Central memory CD4-positive, alpha-beta T cell (primary cell): ENCODE measurements around the gene PTX4.

Experiments used
- DNase-seq: peaks from one replicate; pipeline ENCODE4 v3.0.0; 2022

The PTX4 gene

GRCh38 chr16:1523581-1524245 is 35.0 kb upstream of the PTX4 start:
- DNase-seq, result no peak

- no peak for DNase-seq
Measured at GRCh38 chr16:1520461-1520860, 31.7 kb upstream of the PTX4 start.

- no peak for DNase-seq
Measured at GRCh38 chr16:1519831-1520230, 31.1 kb upstream of the PTX4 start.

- DNase-seq, result no peak
Measured at GRCh38 chr16:1518626-1519135, 29.9 kb upstream of the PTX4 start.

- no peak for DNase-seq
Measured at GRCh38 chr16:1514507-1514906, 25.8 kb upstream of the PTX4 start.

GRCh38 chr16:1512774-1513173 is 24.0 kb upstream of the PTX4 start:
- DNase-seq, result no peak

- no peak for DNase-seq
Measured at GRCh38 chr16:1511662-1512569, 23.2 kb upstream of the PTX4 start.

- DNase-seq, result no peak
Measured at GRCh38 chr16:1510941-1511351, 22.2 kb upstream of the PTX4 start.

- no peak for DNase-seq
Measured at GRCh38 chr16:1510272-1510671, 21.5 kb upstream of the PTX4 start.

GRCh38 chr16:1509307-1510221 is 20.8 kb upstream of the PTX4 start:
- DNase-seq, result no peak

GRCh38 chr16:1508494-1509187 is 19.9 kb upstream of the PTX4 start:
- DNase-seq, result no peak

- no peak for DNase-seq
Measured at GRCh38 chr16:1506494-1507213, 17.9 kb upstream of the PTX4 start.

- no peak for DNase-seq
Measured at GRCh38 chr16:1505912-1506311, 17.2 kb upstream of the PTX4 start.

GRCh38 chr16:1505073-1505844 is 16.5 kb upstream of the PTX4 start:
- DNase-seq, result no peak

GRCh38 chr16:1503110-1503955 is 14.6 kb upstream of the PTX4 start:
- DNase-seq, result no peak

GRCh38 chr16:1502092-1503004 is 13.6 kb upstream of the PTX4 start:
- no peak for DNase-seq

- DNase-seq, result no peak
Measured at GRCh38 chr16:1501630-1502029, 12.9 kb upstream of the PTX4 start.

- no peak for DNase-seq
Measured at GRCh38 chr16:1500465-1501150, 11.9 kb upstream of the PTX4 start.
